Measurements from ENCODE around the gene SCAMP1.
A peak's percentile ranks its signal among the peaks of the same experiment; 100 is the strongest.
"Not testable (repeated sequence)": the region's sequence is repeated elsewhere in the genome, so short reads cannot be mapped to it uniquely, and the experiment has no call there.

SCAMP1 gene, protein sequence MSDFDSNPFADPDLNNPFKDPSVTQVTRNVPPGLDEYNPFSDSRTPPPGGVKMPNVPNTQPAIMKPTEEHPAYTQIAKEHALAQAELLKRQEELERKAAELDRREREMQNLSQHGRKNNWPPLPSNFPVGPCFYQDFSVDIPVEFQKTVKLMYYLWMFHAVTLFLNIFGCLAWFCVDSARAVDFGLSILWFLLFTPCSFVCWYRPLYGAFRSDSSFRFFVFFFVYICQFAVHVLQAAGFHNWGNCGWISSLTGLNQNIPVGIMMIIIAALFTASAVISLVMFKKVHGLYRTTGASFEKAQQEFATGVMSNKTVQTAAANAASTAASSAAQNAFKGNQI

DNA sequence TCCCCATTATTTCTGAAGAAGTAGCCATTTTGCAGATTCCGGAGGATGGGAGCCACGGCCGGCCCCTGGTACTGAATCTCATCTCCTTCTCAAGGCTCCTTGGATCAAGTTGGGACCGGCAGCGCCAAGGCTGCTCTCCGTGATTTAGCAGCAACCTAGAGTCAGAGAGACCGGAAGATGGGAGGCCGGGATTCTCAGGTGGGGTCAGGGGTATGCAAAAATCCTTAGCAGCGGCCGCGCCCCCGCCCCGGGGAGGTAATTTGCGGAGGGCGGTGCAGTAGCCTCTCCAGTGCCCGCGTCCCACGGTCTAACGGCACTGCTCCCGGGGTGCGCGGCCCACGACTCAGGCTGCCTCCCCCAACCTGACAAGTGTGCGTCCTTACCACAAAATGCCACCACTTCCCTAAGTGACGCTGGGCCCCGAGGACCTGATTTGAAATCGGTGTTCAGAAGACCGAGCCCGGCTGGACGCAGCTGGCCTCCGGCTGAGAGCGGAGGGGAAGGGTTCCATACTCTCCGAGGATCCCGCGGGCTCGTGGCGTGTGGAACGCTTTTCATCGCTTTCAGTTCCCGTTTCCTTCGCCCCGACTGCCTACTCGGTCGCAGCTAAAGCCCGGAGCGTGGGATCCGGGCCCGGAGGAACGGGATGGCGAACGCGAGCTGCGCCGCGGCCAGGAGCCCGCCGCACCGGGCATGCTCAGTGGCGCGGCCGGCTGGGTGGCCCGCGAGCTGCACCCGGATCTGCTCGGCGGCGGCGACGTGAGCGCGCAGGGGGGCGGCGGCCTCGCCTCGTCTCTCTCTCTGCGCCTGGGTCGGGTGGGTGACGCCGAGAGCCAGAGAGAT lies at the start of gene SCAMP1:
Gene SCAMP1 (plus strand): TSS at position 787 of the 843 bp plus-strand sequence. CDS start 55 bp downstream, at position 842.
- DNase-seq: peak; percentile 89

DNA sequence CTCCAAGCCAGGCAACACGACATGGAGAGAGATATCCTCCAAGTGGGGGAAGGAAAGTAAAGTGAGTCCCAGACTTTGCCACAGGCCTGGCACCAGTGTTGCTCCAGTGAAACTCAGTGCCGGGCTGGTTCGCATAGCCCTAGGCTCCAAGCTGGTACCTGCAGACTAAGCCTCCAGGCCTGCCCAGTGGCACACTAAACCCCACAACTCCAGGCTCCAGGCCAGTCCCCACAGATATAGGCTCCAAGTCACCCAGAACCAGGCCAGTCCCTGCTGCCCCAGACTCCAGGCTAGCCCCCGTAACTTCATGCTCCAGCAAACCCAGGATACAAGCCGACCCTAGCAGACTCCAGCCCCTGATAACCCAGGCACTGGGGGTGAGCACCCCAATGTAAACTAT lies 42.9 kb upstream of the SCAMP1 start:
- DNase-seq: no peak

DNA sequence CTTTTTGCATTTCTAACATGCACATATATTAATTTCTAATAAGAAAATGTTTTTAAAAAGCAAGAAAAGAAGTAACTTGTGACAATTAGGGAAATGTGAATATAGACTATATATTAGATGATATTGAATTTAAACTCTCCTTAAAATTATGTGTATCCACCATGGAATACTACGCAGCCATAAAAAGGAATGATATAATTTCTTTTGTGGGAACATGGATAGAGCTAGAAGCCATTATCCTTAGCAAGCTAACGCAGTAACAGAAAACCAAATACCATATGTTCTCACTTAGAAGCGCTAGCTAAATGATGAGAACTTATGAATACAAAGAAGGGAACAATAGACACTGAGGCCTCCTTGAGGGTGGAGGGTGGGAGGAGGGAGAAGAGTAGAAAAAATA lies 42.1 kb upstream of the SCAMP1 start:
- no peak for DNase-seq

DNA sequence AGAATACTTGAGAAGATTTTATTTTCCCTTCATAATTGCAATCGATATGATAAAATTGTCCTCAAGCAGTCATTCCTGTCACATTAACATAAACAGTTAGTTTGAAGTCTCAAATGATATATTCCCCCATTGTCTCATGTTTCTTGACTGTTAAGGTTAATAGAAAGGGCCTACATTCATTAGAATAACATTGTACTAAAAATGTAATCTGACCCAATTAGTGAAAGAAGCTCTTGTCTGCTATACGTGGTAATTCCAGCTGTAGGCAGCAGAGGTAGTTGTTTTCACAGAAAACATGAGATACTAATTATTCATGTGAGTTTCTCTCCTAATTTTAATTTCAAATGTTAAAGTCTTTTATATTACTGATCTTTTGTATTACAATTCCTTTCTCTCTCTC lies 40.0 kb upstream of the SCAMP1 start:
- DNase-seq: no peak

DNA sequence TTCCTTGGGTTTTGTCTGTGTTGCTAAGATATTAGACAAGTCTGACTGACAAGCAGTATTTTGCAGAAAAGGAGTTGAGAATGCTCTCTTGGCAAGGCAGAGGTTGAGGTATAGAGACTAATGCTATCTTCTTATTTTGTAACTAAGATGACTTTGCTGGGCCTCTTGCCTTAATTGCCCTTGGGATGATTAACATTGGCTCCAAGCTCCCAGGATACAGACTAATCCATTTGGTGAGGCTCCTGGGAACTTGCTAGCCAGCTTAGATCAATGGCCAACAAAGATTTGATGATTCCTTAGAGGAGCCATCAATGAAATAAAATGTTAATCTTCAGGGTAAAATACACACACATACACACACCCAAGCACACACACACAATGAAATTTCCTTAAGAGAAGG lies 37.2 kb upstream of the SCAMP1 start:
- DNase-seq: no peak

DNA sequence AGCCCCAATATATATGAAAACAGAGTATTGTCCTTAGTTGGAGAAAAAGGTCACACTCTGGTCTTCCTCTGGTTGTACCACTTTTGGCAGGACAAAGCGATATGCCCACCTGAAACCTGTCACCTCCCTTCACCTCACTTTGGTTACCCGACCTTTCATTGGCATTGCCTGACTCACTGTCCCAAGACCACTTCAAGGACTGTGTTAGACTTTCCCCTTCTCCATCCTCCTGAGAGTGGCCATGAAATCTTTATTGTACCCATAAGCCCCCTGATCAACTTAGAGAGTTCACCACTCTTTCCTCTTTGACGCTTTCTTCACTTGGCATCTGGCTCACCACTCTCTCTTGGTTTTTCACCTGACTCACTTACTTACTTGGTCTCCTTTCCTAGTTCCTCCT lies 33.5 kb upstream of the SCAMP1 start:
- no peak for DNase-seq

DNA sequence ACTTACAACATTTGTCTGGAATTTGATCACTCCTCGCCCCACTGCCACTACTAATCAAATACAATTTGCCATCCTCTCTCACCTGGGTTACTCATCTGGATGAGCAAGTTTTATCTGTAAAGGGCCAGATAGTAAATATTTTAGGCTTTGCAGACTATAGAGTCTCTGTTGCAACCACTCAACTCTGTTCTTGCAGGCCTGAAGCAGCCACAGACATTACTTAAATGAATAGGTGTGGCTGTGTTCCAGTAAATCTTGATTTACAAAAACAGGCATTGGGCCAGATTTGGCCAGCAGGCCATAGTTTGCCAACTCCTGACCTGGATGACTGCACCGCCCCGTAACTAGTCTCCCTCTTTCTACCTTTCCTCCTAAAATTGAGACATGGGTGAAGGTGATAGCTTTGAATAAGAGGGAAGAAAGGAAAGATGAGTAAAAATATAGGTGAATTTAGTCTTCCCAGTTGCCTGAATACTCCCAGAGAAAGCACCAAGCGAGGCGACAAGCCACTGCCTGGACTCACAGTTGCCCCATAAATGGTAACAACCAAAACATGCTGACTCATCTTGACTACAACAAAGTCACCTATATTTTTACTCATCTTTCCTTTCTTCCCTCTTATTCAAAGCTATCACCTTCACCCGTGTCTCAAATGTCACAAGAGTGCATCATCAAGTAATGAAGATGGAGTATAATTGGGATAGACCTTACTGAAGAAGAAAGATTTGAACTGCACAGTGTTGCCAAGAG lies 32.5 kb upstream of the SCAMP1 start:
- no peak for DNase-seq

DNA sequence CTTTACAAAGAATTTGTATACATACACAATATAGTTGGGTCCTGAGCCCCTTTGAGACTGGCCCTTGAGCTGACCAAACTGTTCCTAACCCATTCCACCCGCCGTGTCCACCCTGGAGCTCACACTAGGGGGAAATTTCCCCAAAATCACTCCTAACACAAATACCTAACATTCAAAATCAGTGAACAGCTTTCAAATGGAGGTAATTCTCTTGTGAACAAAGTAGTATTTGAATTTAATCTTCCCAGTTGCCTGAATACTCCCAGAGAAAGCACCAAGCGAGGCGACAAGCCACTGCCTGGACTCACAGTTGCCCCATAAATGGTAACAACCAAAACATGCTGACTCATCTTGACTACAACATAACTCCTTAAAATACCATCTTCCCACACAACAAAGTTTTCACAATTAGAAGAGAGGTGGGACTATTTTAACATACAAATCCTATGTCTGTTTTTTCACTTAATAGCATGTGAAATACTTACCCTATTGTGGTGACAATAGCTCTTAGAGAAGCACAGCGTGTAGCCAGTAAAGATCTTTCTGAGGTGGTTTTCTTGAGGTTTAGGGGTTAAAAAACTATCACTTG lies 31.7 kb upstream of the SCAMP1 start:
- DNase-seq: no peak

DNA sequence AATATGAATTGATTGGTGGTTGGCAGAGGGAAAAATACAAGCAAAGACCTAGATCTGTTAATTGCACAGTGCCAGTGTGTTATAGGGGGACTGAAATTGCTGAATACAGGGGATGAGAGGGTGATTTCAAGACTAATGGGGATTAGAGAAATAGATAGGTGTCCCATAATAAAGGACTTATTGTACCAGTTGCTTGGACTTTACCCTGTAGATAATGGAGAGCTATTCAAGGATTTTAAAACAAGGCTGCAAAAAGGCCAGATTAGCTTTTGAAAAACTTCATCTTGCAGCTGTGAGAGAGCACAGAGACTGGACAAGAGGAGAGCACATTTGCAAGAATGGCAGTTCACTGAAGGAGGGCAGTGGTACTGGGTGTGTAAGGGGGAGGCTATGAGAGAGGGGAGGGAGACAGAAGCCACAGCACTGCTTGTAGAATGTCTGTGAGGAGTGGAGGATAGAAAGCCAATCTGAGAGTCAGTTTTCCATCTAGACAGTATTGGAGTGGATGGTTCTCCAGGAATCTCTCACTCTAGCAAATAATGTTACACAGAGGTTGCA lies 28.8 kb upstream of the SCAMP1 start:
- no peak for DNase-seq

DNA sequence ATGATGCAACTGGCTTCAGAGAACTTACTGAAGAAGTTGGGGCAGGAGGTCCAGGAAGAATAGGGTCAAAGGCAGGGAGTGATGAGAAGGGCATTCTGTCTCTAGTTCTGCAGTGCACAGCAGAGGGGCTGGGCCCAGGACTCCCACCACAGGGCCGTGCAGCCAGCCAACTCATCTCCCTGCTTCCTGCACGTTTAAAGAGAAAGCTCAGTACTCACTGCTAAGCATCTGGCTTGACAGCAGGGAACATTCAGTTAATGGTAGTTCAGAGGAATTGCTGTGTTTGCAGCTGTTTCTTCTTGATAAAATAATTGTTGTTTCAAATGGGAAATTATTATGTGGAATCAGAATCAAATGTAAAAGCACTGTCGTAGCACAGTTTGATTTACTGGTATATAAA lies 25.6 kb upstream of the SCAMP1 start:
- no peak for DNase-seq

DNA sequence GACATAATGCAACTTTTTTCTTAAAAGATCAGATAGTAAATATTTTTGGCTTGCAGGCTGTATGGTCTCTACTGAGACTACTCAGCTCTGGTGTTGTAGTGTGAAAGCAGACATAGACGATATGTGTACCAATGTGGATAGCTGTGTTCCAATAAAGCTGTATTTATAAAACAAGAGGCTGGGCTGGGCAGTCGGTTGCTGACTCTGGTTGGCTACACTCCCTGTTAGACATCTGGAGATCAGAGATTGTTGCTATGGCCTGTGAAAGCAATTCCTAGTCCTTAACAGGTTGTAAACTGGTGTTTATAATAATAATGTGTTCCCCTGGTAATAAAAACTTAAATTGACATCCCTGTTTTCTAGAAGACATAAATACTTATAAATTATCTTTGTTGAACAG lies 24.4 kb upstream of the SCAMP1 start:
- no peak for DNase-seq

DNA sequence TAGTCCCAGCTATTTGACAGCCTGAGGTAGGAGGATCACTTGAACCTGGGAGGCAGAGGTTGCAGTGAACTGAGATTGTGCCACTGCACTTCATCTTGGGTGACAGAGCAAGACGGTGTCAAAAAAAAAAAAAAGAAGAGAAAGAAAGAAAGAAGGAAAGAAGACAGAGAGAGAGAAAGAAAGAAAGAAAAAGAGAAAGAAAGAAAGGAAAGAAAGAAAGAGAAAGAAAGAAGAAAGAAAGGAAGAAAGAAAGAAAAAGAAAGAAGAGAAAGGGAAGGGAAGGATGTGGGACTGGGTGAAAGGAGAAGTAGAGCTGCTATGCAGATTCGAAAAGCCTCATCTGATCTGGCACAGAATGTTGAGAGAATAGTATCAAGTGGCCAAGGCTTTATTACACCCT lies 23.7 kb upstream of the SCAMP1 start:
- no peak for DNase-seq

DNA sequence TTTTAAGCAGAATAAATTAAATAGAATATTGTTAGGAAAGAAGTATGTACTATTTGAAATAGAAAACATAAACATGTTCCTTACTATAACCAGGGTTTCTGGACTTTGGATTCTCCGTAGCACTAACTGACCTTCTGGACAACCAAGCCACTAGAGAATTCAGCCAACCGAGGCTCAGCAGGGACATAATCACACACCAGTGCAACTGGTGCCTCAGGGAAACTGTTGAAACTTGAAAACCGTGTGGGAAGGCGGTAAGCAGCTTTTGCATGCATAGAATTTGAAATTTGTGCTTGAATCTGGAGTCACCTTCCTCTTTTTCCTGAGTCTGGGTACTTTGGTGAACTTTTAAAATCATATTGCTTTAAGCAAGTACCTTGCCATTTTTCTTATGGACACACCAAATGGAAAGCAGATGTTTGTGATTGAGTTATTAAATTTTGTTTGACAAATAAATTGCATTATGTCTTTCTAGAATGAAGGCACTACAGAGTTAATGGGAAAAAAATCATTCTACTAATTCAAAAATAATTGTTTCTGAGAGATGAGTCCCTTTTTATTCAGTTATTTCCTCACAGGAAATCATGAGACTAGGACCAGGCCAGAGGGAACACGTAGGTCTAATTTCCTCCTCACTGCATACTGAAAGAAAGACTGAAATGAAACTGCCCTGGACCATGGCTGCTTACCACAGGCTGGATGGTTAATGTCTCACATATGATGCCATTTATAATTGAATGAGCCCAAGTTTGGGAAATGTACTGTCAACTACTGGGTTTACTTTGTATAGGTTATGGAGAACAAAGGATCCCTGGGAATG lies 20.6 kb upstream of the SCAMP1 start:
- DNase-seq: no peak

DNA sequence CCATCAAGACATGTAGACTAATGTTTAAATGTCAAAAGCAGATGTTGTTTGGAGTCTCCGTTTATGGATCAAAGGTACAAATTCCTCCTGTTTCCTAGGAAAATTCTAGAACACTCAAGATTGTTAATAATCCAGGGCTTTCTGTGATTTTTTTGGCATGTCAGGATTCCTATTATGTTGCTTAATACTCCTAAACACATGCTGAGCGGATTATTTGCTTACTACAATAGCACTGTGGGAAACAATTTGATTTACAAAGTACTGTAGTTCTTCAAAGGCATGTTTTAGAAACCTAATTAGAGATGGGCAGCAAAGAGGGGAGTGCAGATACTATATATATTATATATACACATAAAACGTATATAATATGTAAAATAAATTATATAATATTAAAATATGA lies 19.0 kb upstream of the SCAMP1 start:
- DNase-seq: no peak

DNA sequence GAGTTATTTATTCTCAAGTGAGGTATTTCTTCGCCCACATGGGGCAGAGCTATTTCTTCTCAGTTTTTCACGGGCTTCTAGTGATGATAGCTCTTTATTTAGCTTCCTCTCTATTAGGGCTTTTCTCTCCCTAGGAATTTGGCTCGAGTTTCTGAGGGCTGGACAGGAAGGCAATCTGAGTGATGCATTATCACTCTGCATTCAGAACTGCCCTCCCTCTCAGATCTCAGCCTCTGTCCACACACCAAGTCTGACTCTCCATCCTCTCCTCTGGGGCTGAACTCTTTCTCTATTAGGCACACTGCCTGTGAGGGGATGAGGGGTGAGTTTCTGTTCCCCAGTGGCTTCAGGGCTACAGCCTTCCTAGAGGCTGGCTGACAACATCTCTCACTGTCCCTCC lies 14.9 kb upstream of the SCAMP1 start:
- no peak for DNase-seq

DNA sequence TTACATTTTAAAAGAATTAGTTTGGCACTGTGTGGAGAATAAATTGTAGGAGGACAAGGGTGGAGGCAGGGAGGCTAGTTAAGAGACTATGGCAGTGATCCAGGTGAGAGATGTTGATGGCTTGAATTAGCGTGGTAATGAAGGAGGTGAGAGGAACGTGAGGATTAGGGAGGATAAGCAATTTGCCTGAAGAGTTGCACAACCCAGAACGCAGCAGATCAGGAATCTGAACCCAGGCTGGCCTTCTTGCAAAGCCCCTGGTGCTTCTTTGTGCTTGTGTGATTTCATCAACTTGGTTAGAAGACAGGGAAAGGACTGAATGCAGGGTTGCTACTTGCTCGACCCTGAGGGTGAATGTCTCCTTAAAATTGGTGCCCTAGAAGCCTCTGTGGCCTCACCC lies 6.9 kb upstream of the SCAMP1 start:
- DNase-seq: no peak

DNA sequence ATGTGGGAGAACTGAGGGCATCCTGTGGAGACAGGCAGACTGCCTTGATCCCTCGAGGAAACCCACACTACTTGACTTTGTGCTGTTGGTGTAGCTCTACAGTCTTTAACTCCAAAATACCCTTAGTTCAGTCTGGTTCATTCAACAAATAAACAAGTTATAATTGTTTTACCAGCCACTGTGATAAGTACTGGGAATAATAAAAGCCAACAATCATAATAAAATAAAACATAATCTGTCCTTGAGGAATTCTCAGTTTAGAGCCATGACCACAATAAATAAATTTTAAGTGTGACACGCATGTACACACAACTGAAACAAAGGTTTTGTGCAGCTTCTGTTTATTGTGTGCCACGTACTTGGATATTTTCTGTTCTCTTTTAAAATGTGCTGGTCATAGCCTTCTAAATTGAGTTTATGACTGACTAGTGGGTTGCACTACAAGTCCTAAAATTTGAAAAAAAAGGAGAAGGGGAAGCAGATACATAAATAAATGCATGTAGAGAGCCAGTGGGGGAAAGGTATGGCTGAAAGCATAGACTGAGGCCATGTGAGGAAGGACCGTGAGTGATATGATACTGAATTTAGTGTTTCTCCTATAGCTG lies 6.2 kb upstream of the SCAMP1 start:
- DNase-seq: no peak

DNA sequence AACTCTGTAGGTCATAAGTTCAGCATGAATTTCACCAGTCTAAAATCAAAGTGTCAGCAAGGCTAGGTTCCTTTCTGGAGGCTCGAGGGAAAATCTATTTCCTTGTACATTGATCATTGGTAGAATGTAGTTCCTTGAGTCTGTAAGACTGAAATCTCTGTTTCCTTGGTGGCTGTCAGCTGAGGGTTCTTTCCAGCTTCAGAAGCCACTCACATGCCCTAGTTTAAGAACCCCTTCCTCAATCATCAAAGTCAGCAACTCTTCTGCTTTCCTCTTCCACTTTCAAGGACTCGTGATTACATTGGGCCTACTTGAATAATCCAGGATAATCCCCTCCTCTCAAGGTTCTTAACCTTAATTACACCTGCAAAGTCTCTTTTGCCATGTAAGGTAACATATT lies 4.9 kb upstream of the SCAMP1 start:
- no peak for DNase-seq

DNA sequence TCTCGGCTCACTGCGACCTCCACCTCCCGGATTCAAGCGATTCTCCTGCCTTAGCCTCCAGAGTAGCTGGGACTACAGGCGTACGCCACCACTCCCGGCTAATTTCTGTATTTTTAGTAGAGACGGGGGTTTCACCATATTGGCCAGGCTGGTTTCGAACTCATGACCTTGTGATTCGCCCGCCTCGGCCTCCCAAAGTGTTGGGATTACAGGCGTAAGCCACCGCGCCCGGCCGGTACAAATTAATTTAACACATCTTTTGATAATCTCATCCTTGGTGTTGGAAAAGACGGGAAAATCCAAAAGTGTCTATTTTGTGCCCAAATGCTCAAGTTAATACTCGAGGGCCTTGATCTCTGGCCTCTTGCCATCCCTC lies 974 bp upstream of the SCAMP1 start:
- not testable (repeated sequence) for DNase-seq

DNA sequence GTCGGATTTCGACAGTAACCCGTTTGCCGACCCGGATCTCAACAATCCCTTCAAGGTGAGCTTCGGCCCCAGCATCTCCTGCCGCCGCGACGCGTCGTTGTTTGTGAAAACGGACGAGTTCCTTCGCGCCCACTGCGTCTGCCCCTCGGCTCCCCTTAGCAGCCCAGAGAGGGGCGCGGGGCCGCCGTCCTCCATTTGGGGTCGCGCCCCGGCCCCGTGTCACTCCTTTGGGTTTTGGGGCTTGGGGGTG lies 182 bp downstream of the SCAMP1 start:
- no peak for DNase-seq

DNA sequence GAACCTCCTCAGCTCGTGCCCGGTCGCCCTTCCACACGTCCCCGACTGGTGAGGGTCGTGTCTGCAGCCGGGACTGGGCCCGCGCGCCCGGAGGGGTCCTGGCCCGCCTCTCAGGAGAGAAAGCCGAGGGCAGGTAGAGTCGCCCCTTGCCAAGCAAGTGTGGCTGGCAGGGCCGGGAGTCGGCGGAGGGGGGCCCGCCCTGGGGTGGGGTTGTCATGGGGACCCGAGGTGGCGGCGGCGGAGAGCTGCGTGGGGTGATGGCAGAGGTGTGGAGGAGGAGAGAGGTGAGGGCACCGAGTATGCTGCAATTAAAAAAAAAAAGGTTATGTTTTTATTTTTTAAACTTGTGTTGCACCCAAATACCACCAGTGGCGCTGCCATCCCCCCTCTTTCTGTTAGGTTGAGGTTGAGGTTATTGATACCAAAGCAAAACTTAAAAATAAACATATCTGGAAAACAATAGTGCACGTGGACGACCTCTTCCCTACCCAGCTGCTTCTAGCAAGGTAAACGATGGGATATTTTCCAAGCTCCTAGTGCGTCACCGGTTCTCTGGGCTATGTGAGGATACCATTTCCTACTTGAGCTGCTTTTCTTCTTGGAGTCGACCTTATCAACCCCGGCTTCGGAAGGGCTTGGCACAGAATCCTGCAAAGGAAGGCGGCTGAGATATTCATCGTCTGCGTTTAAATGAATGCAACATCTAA lies 660 bp downstream of the SCAMP1 start:
- peak; percentile 35 for DNase-seq

All from 8988T (cell line).